Non-pigmented ciliary epithelial cell (primary cell): ENCODE data around the gene FERMT3.
"Not testable (repeated sequence)": the region's sequence is repeated elsewhere in the genome, so short reads cannot be mapped to it uniquely, and the experiment has no call there.

Source experiments
- DNase-seq: peaks from one replicate; pipeline ENCODE4 v3.0.0-alpha.2; 2010; ENCODE audit warnings: low read depth

Gene FERMT3

DNA sequence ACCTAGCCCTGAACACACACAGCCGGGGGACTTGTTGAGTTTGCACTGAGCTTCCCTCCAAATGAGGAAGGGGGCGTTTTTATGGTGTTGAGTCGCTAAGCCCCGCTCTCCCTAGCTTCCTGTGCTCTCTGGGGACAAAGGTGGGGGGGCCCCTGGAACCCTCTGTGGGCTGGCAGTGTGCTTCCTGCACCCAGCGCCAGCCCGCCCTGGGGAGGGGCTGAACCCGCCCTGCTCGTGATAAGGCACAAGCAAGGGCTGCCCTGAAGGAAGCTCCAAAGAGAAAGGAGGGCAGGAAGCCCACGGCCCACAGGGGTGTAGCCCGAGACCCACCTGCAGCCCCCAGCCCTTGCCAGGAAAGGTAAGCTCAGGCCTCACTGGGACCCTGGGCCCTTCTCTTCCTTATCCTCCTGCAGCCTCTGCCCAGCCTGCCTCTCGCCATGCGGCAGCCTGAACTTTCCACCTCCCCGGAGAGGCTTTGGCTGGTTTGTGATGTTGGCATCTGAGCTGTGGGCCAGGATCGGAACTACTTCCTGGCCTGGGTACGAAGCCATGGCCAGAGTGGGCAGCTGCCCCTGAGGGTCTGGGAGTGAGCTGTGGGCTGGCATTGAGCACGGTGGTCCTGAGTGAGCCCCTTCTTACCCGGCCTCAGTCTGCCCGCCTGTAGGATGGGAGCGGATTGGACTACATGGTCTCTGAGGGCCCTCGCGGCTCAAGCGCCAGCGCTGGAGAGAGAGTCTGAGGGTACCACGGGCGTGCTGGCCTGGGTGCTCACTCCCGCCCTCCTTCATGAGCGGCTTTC lies at the start of gene FERMT3:
TSS of gene FERMT3 (plus strand) at position 265 of the 799 bp plus-strand sequence. CDS start 644 bp downstream, outside the sequence.
- DNase-seq: no peak

DNA sequence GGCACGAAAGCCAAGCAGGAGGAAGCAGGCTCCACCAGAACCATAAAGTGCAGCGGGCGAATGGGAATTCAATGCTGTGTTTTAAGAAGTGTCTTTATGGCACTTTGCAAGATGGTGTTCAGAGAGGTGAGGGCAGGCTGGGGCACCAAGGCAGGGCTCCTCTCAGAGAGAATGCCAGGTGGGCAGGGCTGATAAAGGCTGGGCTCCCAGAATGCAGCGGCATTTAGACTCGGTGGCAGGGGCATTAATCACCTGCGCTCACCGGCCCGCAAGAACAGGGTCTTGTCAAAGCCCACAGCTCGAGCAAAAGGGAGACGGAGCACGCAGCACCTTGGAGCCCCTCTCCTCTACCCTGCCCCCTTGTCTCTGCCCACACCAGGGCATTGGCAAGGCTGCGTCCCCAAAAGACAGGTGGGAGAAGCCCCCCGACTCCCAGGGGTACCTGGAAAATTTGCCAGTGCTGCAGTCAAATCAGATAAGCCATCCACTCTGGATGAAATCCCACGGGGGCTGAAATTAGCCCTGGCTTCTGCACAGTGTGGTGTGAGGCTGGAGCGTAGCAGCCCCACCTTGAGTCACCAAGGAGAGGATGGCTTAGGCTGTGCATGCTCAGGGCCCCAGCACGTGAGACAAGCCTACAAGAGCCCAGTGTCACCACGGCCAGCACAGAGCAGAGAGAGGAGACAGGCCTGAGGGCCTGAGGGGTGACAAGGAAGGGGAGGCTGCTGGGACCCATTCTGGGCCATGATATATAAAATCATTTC lies 48.7 kb upstream of the FERMT3 start:
- DNase-seq: no peak

DNA sequence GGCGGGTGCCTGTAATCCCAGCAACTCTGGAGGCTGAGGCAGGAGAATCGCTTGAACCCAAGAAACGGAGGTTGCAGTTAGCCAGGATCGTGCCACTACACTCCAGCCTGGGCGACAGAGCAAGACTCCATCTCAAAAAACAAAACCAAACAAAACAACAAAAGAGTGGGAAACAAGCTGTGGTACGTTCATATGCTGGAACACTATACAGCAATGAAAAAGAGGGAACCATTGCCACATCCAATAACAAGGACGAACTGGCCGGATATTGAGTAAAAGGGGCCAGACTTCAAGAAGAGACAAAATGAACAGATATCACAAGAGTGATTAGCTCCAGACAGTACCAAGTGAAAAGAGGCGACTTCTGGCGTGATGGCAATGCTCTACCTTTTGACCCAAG lies 45.5 kb upstream of the FERMT3 start:
- no peak for DNase-seq

DNA sequence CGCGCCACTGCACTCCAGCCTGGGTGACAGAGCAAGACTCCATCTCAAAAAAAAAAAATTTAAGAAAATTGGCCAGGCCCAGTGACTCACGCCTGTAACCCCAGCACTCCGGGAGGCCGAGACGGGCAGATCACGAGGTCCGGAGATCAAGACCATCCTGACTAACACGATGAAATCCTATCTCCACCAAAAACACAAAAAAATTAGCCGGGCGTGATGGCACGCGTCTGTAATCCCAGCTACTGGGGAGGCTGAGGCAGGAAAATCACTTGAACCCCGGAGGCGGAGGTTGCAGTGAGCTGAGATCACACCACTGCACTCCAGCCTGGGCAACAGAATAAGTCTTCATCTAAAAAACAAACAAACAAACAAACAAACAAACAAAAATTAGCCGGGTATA lies 43.8 kb upstream of the FERMT3 start:
- not testable (repeated sequence) for DNase-seq

DNA sequence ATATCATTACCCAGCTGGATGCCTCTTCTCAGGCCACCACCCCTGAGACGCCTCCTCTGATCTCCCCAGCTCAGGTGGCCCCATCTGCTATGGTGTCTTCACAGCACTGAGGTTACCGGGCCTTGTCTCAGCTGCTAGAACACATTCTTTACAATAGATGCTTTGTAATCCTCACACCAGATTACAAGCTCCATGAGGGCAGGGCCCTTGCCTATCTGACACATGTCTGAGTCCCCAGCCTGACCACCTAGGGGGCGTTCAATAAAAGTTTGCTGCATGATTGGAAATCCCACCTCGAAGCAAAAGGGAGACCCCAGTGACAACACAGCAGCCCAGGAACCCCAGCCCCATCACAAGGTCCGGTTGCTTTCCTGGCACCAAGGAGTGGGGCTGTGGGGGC lies 42.6 kb upstream of the FERMT3 start:
- DNase-seq: no peak

DNA sequence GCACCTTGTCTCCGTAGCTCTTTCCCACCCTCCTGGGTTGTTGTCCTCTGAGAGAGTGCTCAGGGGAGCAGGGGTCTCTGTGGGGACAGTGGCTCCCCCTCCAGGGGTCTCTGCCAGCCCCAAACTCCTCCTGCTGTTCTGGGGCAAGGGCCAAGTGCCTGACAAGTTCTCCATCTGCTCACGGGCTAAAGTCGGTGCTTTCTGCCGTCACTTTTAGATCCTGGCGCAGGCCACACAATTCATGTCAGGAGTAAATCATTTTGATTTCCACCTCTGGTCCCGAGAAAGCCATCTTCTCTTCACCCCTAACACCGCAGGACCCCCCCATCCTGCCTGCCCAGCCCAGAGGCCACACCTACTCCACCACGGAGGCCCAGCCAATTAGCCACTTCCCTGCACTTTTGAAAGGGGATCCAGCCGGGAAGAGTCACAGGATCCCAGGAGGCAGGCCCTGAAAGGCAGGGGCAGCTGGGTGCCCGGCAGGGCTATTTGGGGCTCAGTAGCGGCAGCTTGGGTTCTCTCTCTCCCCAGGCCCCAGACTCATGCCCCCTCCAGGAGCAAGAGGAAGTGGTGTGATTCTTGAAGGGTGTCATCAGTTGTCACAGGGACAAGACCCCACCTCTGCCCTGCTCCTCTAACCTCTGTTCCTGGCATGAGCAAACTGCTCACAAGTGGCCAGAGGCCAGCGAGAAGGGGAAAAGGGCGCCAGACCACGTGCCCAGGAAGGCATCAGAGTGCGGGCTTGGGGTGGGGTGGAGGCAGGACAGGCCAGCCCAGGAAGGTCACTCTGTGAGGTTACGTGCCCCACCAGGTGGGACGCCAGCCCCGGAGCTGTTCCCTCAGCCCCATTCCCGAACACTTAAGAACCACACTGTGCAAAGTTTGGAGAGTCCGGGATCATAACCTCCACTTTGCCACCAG lies 41.9 kb upstream of the FERMT3 start:
- DNase-seq: no peak

DNA sequence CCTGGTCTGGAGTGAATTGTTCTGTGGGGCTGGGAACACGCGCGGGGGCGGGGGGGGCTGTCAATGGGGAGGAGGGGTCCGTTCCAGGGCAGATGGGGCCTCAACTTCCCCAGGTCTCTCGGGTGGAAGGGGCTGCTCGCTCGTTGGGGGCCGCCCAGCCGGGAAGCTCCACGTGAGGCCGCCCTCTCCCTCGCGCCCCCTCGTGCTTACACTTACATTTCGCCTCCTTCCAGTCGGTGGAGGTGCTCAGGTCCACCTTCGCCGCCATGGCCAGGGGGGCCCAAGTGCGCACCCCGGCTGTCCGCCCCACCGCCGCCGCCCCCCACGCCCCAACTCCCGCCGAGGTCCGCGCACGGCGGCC lies 41.1 kb upstream of the FERMT3 start:
- DNase-seq: no peak

DNA sequence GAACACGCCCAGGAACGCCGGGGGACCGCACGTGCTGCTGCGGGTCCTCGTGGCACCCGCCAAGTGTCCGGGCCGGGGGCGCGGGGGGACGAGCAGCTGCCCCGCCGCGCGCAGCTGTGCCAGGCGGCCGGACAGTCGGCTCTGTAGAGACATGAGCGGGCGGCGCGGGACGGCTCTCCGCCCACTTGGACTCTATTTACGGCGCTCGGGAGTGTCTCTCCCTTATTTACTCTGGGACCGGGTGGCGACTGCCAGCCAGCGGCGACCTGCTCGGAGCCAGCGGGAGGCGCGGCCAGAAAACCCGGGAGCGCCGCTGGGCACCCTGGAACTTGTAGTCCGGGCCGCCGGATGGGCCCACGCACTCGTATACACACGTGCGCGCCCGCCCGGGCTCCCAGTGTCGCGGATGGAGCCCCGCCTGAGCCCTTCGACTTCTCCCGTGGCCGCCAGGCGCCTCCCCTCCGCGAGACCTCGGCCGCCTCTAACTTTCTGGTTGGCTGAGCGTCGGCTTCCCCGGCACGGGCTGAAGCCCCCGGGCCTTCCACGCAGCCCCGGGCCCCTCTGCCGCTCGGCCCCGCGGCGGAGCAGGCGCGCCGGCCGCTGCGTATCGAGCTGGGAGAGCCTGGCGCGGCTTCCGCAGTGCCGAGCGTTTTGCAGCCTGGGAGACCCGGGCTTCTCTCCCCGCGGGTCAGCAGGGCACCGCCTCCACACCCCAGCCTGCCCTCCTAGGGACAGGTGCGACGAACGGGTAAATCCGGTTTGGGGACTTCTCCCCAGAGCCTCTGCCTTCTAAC lies 40.5 kb upstream of the FERMT3 start, which contains the start of gene MACROD1:
TSS of gene MACROD1 (minus strand) at position 272 of the 794 bp plus-strand sequence. CDS start at position 153, 119 bp downstream.
- no peak for DNase-seq

DNA sequence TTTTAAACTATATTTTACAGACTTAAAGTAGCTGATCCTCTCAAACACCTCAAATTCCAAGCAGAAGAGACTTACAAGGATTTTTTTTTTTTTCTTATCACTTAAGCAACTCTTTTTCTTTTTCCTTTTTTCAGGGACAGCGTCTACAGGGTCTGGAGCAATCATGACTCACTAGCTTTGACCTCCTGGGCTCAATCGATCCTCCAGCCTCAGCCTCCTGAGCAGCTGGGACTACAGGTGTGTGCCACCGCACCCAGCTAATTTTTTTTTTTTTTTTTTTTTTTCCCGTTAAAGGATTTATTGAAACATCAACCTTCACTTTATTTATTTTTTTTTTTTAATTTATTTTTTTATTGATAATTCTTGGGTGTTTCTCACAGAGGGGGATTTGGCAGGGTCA lies 36.1 kb upstream of the FERMT3 start:
- no peak for DNase-seq

DNA sequence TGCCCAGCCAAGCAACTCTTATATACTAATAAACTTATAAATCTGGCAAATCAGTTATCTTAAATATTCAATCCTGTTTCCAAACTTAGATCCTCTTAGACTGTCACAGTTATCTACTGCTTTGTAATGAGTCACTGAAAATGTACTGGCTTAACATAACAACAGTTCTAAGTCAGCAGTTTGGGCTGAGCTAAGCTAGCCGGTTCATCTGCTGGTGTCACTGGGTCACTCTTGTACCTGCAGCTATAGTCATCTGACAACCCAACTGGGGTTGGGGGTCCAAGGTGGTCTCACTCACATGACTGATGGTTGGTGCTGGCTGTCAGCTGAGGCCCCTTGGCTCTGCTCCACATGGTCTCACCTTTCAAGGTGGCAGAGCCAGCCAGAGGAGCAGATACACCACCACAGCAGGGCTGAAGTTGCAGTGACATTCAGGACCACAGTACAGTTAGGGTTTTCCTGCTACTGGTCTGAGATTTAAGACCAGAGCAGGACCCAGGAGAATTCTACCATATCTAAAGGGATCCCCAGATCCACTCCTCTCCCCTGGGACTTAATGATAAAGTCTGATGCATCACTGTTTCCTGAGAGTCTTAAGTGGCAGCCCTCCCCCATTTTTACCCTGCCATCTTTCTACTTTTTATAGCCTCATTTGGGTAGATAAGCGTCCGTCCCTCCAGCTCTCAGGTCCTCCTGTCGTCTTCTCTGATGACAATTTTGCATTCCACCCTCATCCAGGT lies 32.7 kb upstream of the FERMT3 start:
- DNase-seq: no peak

DNA sequence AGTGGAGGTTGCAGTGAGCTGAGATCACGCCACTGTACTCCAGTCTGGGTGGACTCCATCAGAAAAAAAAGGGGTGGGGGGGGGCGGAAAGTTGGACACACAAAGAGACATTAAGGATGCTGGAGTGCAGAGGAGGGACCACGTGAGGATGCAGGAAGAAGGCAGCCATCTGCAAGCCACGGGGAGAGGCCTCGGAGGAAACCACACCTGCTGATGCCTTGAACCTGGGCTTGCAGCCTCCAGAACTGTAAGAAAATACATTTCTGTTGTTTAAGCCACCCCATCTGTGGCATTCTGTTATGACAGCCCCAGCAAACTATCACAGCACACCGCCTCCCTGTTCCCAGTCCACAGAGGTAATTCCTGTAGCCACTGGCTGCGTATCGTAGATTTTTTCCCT lies 29.8 kb upstream of the FERMT3 start:
- DNase-seq: no peak

DNA sequence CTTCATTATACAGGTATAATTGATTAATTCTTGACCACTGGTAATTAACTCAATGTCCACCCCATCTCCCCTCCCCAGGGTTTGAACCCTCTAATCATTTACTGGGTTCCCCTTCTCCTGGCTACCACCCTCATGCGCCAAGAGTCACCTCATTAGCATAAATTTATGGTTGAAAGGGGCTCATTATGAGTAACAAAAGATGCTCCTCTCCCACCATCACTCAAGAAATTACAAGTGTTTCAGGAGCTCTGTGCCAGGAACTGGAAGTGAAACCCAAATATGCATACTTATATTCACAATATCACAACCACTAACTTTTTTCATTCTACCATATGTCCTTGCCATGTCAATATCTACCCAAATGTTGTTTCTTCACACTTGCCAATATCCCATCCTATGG lies 28.3 kb upstream of the FERMT3 start:
- DNase-seq: no peak

DNA sequence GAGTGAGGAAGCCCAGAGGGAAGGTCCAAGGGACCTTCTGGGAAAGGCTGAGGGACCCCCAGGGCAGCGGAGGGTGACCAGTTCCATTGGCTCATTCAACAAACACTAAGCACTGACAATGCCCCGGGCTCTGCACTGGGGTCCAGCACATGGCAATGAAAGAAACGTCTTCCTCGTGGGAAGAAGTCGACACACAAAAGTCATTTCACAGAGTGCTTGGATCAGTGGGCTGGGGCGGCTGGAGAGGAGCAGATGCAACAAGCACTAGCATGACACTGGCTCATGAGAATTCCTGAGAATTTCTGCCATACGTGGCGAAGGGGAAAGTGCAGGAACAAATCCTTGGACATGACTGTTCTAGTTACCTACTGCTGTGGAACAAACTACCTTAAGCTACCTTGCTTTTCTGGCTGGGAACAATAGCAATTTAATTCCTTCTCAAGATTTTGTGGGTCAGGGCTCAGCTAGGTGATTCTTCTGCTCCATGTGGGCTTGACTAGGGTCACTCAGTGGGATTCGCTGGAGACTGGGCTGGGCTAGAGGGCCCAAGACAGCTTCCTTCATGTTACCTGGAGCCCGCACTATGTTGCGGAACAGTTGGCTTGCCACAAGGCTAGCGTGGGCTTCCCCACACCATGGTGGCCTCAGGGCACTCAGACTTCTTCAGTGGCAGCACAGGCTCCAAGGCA lies 27.4 kb upstream of the FERMT3 start:
- DNase-seq: no peak

DNA sequence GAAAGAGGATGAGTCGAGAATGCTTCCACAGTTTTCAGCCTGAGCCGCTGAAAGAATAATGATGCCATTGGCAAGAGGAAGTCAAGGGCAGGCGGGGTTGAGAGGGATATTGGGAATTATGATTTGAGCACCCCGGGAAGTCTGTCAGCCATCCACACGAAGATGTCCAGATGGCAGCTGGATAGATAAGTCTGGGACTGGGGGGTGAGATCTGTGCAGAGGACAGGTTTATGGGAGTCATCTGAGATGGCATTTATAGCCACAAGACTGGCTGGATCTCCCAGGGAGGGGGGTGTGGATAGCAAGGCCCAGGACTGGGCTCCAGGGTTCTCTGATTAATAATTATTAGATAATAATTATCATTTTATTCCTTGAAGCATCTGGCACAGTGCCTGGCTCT lies 25.6 kb upstream of the FERMT3 start:
- DNase-seq: no peak

DNA sequence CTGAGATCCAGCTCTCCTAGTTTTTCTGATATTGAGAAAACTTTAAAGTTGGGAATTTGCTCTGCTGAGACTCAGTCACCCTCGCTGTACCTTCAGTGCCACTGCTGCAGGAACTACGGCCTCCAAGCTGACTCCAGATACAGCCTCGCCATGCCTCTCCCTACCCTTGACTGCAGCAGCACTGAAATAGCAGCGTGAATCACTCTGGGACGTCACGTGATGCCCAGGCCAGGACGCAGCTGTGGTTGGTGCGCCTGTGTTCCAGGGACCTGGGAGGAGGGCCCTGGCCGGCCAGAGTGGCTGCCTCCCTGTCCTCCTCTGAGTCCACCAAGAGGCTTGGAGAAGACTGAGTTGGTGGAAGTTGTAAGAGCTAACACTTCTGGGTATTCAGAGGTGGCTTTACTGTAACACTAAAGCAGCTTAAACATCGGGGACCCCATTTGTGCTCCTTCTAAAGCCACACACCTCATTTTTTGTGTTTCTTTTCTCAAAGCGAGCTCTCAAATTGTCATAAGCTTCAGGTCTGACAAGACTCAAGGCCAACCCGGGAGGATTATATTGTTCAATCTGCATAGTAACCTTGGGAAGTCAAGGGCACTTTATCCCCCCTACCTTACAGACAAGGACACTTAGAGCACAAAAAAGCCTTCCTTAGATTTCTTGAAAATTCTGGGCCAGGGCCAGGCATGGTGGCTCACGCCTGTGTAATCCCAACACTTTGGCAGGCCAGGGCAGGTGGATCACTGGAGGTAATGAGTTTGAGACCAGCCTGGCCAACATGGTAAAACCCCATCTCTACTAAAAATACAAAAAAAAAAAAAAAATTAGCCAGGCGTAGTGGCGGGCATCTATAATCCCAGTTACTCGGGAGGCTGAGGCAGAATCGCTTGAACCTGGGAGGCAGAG lies 24.8 kb upstream of the FERMT3 start:
- DNase-seq: peak; percentile 84

DNA sequence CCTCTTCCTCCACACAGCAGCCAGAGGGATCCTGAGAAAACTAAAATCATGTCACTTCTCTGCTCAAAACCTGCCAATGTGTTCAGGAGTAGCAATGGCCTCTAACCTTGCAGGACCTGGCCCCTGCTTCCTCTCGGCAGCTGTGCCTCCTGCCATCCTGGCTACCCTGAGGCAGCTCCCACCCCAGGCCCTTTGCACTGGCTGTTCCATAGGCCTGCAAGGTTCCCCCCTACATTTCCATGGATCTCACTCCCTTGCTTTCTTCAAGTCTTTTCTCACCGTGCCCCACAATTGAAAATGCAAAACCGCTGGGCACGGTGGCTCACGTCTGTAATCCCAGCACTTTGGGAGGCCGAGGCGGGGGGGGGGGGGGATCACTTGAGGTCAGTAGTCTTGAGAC lies 22.6 kb upstream of the FERMT3 start:
- DNase-seq: no peak

DNA sequence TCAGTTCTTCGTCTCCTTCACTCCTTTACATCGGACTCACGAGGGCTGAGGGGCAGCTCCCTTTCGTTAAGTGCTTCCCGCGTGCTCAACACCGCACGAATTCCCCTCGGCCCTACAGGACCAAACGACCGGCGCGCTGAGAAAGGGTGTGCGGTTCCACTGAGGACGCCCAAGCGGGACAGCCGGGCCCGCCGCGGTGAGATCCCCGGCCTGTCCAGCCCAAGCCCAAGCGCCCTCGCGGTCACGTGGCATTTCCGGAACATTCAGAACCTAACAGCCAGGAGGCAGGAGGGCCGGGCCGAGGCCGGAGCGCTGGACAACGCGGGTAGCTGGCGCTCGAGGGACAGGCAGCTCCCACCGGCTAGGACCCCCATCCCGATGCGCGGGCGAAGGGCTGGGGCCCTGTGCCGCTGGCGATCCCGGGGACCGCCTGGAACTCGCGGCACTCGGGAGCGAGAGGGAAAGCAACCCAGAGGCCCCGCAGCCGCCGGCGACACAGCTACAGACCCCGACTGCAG lies 21.3 kb upstream of the FERMT3 start:
- DNase-seq: no peak

DNA sequence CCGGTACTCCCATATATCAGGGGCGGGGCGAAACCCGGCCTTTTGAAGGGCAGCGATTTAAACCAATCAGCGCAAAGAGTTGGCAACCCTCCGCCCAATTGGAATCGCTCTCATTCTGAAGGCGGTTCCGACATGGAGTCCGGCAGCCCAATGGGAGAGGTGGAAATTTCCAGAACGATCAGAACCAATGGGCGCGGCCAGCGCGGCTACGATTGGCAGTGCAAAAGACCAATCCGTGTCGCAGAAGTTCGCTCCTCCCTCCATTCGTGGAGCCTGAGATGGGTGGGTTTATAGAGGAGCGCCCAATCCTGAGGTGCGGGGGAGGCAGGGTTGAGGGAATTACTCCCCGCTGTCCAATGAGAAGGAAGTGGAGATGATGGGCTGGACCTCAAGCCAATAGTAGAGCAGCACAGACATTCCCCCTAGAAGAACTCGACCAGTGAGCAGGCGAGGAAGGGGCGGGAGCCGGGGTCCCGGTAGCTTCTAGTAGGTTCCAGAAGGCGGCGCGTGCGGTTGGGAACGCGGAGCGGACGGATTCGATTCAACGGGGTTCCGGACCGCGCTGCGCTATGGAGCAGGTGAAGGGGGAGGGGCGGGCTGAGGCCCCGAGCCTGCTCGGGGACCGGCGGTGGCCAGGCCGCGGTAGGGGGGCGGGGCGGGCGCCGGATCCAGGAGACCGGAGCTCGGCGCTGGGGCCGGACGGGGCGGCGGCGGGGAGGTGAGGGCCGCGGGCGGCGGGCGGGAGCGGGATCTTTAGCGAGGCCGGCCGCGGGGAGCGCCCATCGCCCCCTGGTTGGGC lies 20.6 kb upstream of the FERMT3 start, which contains the start of gene STIP1:
TSS of gene STIP1 (plus strand) at position 479 of the 799 bp plus-strand sequence. CDS start at position 570, 91 bp downstream.
- DNase-seq: peak; percentile 100
